GM12864 (cell line): ENCODE results near the gene LRRC14B.

Experiments
- DNase-seq: peaks from one replicate; pipeline ENCODE4 v3.0.0-alpha.2; 2011; ENCODE audit warnings: low read depth
- H3K4me3 ChIP-seq: 2 replicates; pipeline ENCODE4 v1.5.1; 2011; ENCODE audit warnings: mild to moderate bottlenecking, low read depth, low read length, control low read depth
- TF ChIP-seq, protein P1 (sequence below): IDR thresholded peaks from 2 replicates; pipeline ENCODE4 v1.5.1; 2011; ENCODE audit warnings: low read depth, mild to moderate bottlenecking, moderate library complexity, low read length, control low read depth, inconsistent platforms; ENCODE audit errors: missing control alignments

The LRRC14B gene

DNA sequence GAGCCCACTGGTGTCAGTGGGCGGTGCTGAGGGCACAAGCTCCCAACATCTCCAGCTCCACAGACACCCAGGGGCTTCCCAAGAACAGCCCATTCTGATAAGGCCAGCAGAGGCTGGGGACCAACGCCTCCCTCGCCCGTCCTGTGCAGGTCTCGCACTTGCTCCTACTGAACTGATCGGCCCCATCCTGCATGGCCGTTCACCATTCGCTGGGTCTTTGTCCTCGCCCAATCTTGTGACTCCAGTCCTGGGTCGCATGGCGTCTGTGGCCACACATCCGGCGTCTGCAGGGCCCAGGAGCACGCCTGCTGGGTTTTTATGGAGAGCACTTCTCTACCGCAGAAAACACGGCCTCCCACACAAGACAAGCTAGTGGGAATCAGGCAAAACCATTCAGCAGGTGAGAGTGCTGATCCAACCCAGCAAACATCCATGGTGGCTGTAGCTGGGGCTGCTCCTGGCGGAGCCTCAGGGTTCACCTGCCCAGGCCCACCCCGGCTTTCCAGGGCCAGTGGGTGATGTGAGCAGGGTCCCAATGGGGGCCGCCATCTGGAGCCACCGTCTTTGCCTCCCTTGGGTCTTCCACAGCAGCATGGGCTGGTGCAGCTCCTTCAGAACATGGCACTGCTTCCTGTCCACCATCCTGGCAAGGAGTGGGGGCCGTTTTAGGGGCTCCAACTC lies 7.4 kb downstream of the LRRC14B start:
- no peak for DNase-seq
- no peak overlapping the region for H3K4me3 ChIP-seq
- TF ChIP-seq, protein P1, sequence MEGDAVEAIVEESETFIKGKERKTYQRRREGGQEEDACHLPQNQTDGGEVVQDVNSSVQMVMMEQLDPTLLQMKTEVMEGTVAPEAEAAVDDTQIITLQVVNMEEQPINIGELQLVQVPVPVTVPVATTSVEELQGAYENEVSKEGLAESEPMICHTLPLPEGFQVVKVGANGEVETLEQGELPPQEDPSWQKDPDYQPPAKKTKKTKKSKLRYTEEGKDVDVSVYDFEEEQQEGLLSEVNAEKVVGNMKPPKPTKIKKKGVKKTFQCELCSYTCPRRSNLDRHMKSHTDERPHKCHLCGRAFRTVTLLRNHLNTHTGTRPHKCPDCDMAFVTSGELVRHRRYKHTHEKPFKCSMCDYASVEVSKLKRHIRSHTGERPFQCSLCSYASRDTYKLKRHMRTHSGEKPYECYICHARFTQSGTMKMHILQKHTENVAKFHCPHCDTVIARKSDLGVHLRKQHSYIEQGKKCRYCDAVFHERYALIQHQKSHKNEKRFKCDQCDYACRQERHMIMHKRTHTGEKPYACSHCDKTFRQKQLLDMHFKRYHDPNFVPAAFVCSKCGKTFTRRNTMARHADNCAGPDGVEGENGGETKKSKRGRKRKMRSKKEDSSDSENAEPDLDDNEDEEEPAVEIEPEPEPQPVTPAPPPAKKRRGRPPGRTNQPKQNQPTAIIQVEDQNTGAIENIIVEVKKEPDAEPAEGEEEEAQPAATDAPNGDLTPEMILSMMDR: no peak

DNA sequence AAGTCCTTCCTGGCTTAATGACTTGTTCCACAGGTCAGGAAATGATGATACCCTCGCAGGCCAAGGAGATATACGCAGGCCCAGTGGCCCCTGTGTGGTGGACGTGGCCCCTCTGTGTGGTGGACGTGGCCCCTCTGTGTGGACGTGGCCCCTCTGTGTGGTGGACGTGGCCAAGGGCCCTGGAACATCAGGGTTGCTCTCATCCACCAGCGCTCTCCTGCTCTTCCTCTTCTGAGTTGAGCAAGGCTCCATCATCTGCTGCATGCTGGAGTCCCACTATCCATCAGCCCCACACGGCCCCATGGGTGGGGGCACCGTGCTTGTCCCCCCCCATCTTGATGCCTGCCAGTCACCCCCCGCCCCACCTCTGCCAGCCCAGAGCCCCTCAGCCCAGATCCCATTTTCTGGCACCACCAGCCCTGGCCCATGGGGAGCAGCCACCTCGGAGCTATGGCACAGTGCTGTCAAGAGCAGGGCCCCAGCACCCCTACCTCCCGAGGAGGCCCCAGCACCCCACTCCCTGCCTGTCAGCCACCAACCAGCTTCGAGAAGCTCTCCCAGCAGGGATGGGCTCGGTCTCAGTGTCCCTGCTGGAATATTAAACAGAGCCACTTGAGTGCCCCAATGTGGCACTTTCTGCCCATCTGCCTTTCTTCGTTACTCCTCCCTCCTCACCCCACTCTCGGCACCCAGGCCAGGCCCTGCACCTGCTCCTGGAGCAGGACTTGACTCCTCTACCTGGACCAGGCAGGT lies 8.1 kb downstream of the LRRC14B start:
- H3K4me3 ChIP-seq: no peak overlapping the region
- DNase-seq: no peak
- TF ChIP-seq, protein P1: no peak

DNA sequence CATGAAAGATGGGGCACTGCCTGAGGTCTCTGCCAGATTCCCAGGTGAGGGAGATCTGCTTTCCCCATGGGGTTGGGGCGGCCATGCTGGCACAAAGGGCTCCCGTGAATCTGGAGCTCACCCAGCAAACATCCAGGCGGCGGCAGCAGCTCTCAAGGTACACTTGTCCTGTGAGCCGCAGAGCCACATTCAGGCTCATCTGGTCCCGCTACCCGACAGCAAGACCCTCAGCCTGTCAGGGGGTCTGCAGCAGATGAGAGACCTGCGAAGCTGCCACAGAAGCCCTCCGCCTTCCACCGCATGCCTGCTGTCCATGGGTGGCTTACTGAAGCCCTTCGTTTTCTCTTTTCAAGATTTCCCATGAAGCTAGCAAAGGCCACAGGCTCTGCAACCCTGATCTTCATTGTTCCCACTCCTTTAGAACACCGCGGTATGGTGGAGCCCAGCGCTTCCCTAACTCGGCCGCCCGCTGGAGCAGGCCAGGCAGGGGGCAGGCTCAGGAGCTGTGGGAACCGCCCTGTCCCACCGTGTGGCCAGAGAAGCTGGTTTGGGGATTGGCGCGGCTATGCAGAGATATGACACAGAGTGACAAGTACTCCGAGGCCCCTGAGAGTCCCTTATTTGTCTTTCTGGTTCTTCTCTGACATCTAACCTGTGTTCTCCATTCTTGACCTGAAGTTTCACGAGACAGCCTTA lies 8.8 kb downstream of the LRRC14B start:
- no peak for DNase-seq
- H3K4me3 ChIP-seq: no peak overlapping the region
- TF ChIP-seq, protein P1: no peak

DNA sequence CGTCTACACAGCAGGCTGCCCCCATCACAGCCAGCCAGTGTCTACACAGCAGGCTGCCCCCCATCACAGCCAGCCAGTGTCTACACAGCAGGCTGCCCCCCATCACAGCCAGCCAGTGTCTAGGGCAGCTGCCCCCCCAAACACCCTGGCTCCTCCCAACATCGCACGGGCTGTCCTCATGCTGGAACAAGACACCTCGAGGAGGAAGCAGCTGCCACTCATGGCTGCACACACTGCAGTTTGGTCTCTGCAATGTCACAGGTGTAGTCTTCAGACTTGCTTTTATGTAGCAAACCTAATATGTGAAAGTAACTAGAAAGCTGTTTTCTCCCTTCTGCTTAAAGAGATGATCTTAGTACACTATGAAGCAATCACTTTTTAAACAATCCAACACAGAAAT lies 9.7 kb downstream of the LRRC14B start:
- no peak for DNase-seq
- no peak overlapping the region for H3K4me3 ChIP-seq
- TF ChIP-seq, protein P1: no peak

DNA sequence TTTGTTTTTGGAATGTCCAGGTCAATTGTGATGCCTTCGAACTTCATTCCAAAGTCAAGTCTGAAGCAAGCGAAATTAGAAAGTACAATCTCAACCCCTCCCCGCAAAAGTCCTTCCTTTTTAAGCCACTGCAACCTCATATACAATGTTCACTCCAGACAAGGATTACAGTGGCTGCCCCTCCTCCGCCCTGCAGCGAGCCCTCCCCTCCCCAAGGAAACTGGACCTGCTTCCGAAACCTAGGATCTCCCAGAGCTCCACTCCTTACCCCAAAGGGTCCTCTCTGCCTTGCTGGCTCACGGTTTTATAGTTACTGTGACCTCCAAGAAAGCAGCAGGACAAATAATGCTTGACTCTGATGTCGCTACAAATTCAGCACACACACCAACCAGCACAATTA lies 10.4 kb downstream of the LRRC14B start:
- DNase-seq: no peak
- TF ChIP-seq, protein P1: no peak
- no peak overlapping the region for H3K4me3 ChIP-seq

DNA sequence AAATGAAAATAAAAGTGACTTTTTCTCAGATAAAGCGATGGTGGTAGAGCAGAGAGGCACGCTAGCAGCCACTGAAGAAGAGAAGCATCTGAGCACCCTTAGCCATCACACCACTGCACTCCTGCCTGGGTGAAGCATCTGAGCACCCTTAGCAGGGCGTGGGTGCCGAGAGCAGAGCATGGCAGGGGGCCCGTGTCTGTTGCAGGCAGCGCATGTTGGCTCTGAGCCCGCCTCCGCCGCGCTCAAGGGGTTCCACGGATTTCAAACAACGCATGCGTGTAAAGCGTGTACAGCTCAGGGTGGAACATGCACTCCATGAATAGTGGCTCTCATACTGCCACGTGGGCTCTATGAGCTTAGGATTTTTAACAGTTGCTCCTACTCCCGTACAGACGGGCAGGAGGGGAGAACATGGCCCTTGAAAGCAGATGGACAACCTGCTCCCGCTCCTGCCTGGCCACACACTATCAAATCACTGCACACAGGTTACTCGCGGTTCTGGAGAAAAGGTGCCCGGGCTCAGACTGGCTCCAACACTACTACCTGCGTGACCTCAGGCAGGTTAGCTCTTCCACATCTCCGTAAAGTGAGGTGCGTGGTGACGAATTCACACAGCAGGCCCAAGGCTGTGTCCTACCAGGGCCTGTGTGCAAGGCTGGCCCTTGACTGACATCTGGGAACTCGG lies 12.1 kb downstream of the LRRC14B start:
- H3K4me3 ChIP-seq: no peak overlapping the region
- TF ChIP-seq, protein P1: no peak
- DNase-seq: no peak
